IPS DF 4.7 (cell line): ENCODE results near the gene SMARCAL1.

Source experiments
- DNase-seq: peaks from one replicate; pipeline ENCODE4 v3.0.0-alpha.2; 2013; ENCODE audit warnings: low spot score; ENCODE audit errors: extremely low read depth

The SMARCAL1 gene

GRCh38 chr2:216426938-216427337, 14.7 kb downstream of the SMARCAL1 start:
- no peak for DNase-seq

- no peak for DNase-seq
These were observed 16.5 kb downstream of the SMARCAL1 start for GRCh38 chr2:216428618-216429350.

- no peak for DNase-seq
These were observed 17.1 kb downstream of the SMARCAL1 start for GRCh38 chr2:216429428-216429827.

GRCh38 chr2:216430811-216431530, 18.7 kb downstream of the SMARCAL1 start:
- no peak for DNase-seq

GRCh38 chr2:216431531-216431856, 19.2 kb downstream of the SMARCAL1 start:
- DNase-seq: no peak

GRCh38 chr2:216436383-216436782, 24.1 kb downstream of the SMARCAL1 start:
- no peak for DNase-seq

GRCh38 chr2:216441308-216442010, 29.2 kb downstream of the SMARCAL1 start:
- DNase-seq: no peak

- DNase-seq: no peak
These were observed 33.2 kb downstream of the SMARCAL1 start for GRCh38 chr2:216445501-216445900.

GRCh38 chr2:216446343-216446742, 34.1 kb downstream of the SMARCAL1 start:
- no peak for DNase-seq

GRCh38 chr2:216447293-216447692, 35.0 kb downstream of the SMARCAL1 start:
- no peak for DNase-seq

- no peak for DNase-seq
These were observed 36.5 kb downstream of the SMARCAL1 start for GRCh38 chr2:216448829-216449228.

GRCh38 chr2:216450346-216450745, 38.1 kb downstream of the SMARCAL1 start:
- no peak for DNase-seq

GRCh38 chr2:216450784-216451183, 38.5 kb downstream of the SMARCAL1 start:
- no peak for DNase-seq

GRCh38 chr2:216453955-216454614, 41.8 kb downstream of the SMARCAL1 start:
- DNase-seq: no peak

GRCh38 chr2:216463148-216463547, 50.9 kb downstream of the SMARCAL1 start:
- DNase-seq: no peak

- DNase-seq: no peak
These were observed 51.9 kb downstream of the SMARCAL1 start for GRCh38 chr2:216464104-216464720.

GRCh38 chr2:216465579-216466195, 53.4 kb downstream of the SMARCAL1 start:
- DNase-seq: no peak

- no peak for DNase-seq
These were observed 55.6 kb downstream of the SMARCAL1 start for GRCh38 chr2:216467845-216468244.

- DNase-seq: no peak
These were observed 57.4 kb downstream of the SMARCAL1 start for GRCh38 chr2:216469661-216470060.

- no peak for DNase-seq
These were observed 60.9 kb downstream of the SMARCAL1 start for GRCh38 chr2:216473187-216473586.
